Panc1 (cell line): ENCODE results near the gene SCG3. TPM values are rescaled to one million over a fixed set of nuclear protein-coding genes. Genes with fewer than 3 reads are reported as not detected.
"Not testable (repeated sequence)": the region's sequence is repeated elsewhere in the genome, so short reads cannot be mapped to it uniquely, and the experiment has no call there.

Experiments used
- ATAC-seq: fragments of 200-7000 bp; cut with Tn5 transposase; 2 replicates; pipeline ENCODE4 v1.9.1; 2020; ENCODE audit warnings: mild to moderate bottlenecking, moderate library complexity
- BruUV-seq: library from RNA; stranded (reverse); fragments of 400-500 nt; replicated peaks from 2 replicates; lab custom pipeline; 2021; lab: Mats Ljungman, UMichigan
- CTCF ChIA-PET: fragments of 300-600 bp; sonication (Branson Sonifier 250); formaldehyde crosslinking; loops from one replicate; lab custom pipeline; 2022; ENCODE audit warnings: antibody characterized with exemption; lab: Charles Lee
- POLR2A ChIA-PET: fragments of 300-600 bp; sonication (Branson Sonifier 250); formaldehyde crosslinking; loops from one replicate; lab custom pipeline; 2022; ENCODE audit warnings: antibody characterized with exemption; lab: Charles Lee
- DNase-seq: peaks from one replicate; pipeline ENCODE4 v3.0.0-alpha.2; 2010; ENCODE audit warnings: low read depth, low spot score
- H3K27ac ChIP-seq: 2 replicates; pipeline ENCODE4 v1.5.1; 2011; ENCODE audit warnings: mild to moderate bottlenecking, low read length, inconsistent platforms
- H3K27me3 ChIP-seq: fragments of 200-500 bp; sonication (Bioruptor generic); 2 replicates; pipeline ENCODE4 v1.6.0; 2014; ENCODE audit warnings: low read length, inconsistent platforms; ENCODE audit not compliant: control insufficient read depth, insufficient read depth
- H3K36me3 ChIP-seq: fragments of 200-500 bp; sonication (Bioruptor generic); 2 replicates; pipeline ENCODE4 v1.5.1; 2014; ENCODE audit warnings: inconsistent platforms, mild to moderate bottlenecking, low read length, moderate library complexity; ENCODE audit not compliant: control insufficient read depth, insufficient read depth
- H3K4me1 ChIP-seq: 2 replicates; pipeline ENCODE4 v1.5.1; 2011; ENCODE audit warnings: inconsistent platforms, mild to moderate bottlenecking, low read length, moderate library complexity; ENCODE audit not compliant: control insufficient read depth, insufficient read depth
- H3K4me3 ChIP-seq, 2 experiments: 2 replicates each; pipeline ENCODE4 v1.5.1; 2011 to 2012; ENCODE audit warnings: low read depth in 2 of 2, low read length in 2 of 2, mild to moderate bottlenecking in 2 of 2, inconsistent platforms in 1 of 2, moderate library complexity in 1 of 2
- H3K9me3 ChIP-seq: fragments of 200-500 bp; sonication (Bioruptor generic); 2 replicates; pipeline ENCODE4 v1.5.1; 2014; ENCODE audit warnings: low read depth, mild to moderate bottlenecking, inconsistent platforms, low read length, moderate library complexity; ENCODE audit not compliant: control insufficient read depth, insufficient read depth
- CTCF ChIP-seq: fragments of 450-650 bp; IDR thresholded peaks from 2 replicates; pipeline ENCODE4 v1.5.1; 2017; ENCODE audit warnings: mild to moderate bottlenecking
- POLR2AphosphoS5 ChIP-seq: IDR thresholded peaks from 2 replicates; pipeline ENCODE4 v1.6.1; 2012; ENCODE audit warnings: mild to moderate bottlenecking, low read depth, low read length, moderate library complexity
- REST ChIP-seq, 2 experiments: IDR thresholded peaks; 2 replicates each; pipeline ENCODE4 v1.6.1; 2011 to 2012; ENCODE audit warnings: low read depth in 2 of 2, control low read depth in 1 of 2, low read length in 1 of 2, mild to moderate bottlenecking in 1 of 2, moderate library complexity in 1 of 2; ENCODE audit not compliant: insufficient read depth in 1 of 2
- SIN3A ChIP-seq: IDR thresholded peaks from 2 replicates; pipeline ENCODE4 v1.6.1; 2012; ENCODE audit warnings: low read depth, mild to moderate bottlenecking, low read length, moderate library complexity, borderline replicate concordance; ENCODE audit not compliant: insufficient read depth
- TCF7L2 ChIP-seq: IDR thresholded peaks from 2 replicates; pipeline ENCODE4 v1.6.1; 2011; ENCODE audit warnings: mild to moderate bottlenecking, low read depth, low read length, inconsistent platforms
- in situ Hi-C: cut with HindIII; loops from 2 replicates; pipeline ENCODE4 v1.10.0; 2016; ENCODE audit warnings: low sequenced_read_pairs, low pct_unique_long_range_greater_than_20kb
- intact Hi-C: fragments of 100-400 bp; cut with micrococcal nuclease; formaldehyde crosslinking; loops from one replicate; pipeline ENCODE4 v1.10.0; 2022; ENCODE audit not compliant: unreplicated experiment
- total RNA-seq: library from RNA; stranded (reverse); gene quantifications from one replicate; pipeline ENCODE4 v1.2.1, GENCODE V29; 2021; ENCODE audit not compliant: unreplicated experiment

Gene SCG3
- total RNA-seq, 1 experiment from 2014 or later: 0.62 TPM

- no peak for TF ChIP-seq TCF7L2
- peak; percentile 73 for TF ChIP-seq CTCF
- ChIA-PET POLR2A (interaction anchor here (0.6 kb wide), 1 partner anchor 83 kb away, joined by 3 read pairs; no protein-coding TSS in a partner anchor), CTCF (interaction anchor here (0.6 to 2.1 kb wide), 9 partner anchors 21 to 129 kb away, joined by 3 to 74 read pairs (median 5); partner anchors contain the start of gene DMXL2)
- DNase-seq: peak; percentile 61
- intact Hi-C loops (loop anchor here (1.0 kb wide), 1 partner anchor 126 kb away; no protein-coding TSS in a partner anchor), in situ Hi-C loops (no loop called here)
- Histone ChIP-seq H3K4me1 (no peaks in the 10 kb centered on the region), H3K27me3 (no peaks in the 10 kb centered on the region; the same call in 1 of the 2 replicates), H3K27ac (no peak overlapping the region), H3K36me3 (no peaks in the 10 kb centered on the region), H3K4me3 (no peak overlapping the region), H3K9me3 (no peaks in the 10 kb centered on the region)
- ATAC-seq: peak; percentile 97
- BruUV-seq: no TSS peak
Observed at GRCh38 chr15:51649659-51650521, 31.4 kb upstream of the SCG3 start.

GRCh38 chr15:51652084-51652668 is 29.1 kb upstream of the SCG3 start:
- Histone ChIP-seq H3K27me3 (no peaks in the 10 kb centered on the region; the same call in 1 of the 2 replicates), H3K9me3 (no peaks in the 10 kb centered on the region), H3K36me3 (no peaks in the 10 kb centered on the region), H3K4me3 (no peak overlapping the region), H3K4me1 (no peaks in the 10 kb centered on the region), H3K27ac (no peak overlapping the region)
- POLR2A ChIA-PET: no interaction called here
- CTCF ChIA-PET: no interaction called here
- no TSS peak for BruUV-seq
- ATAC-seq (no peak), DNase-seq (no peak)
- TF ChIP-seq TCF7L2 (no peak), POLR2AphosphoS5 (no peak), CTCF (no peak), REST (IDR thresholded peaks at IDR 0.05; ENCODE audit: insufficient read depth in 1 of 2, low read depth in 2 of 2, low read length in 1 of 2) (no peak), SIN3A (no peak)
- in situ Hi-C loops: no loop called here
- intact Hi-C loops: no loop called here

GRCh38 chr15:51655401-51656057 is 25.8 kb upstream of the SCG3 start:
- BruUV-seq, H3K36me3 ChIP-seq, H3K27me3 ChIP-seq, DNase-seq, in situ Hi-C loops, intact Hi-C loops, POLR2A ChIA-PET, H3K27ac ChIP-seq, H3K4me1 ChIP-seq, H3K4me3 ChIP-seq, H3K9me3 ChIP-seq, ATAC-seq: not testable (repeated sequence)
- CTCF ChIA-PET: interaction anchor here (1.4 kb wide), 1 partner anchor 121 kb away, joined by 5 read pairs; no protein-coding TSS in a partner anchor
